NT2/D1 (cell line): ENCODE measurements around the gene CCDC80.

Experiments used
- SUZ12 ChIP-seq: IDR thresholded peaks from 2 replicates; pipeline ENCODE4 v1.6.1; 2011; ENCODE audit not compliant: insufficient read length, insufficient read depth; ENCODE audit errors: extremely low read depth
- YY1 ChIP-seq: IDR thresholded peaks from 2 replicates; pipeline ENCODE4 v1.6.1; 2011; ENCODE audit not compliant: insufficient read length, insufficient read depth
- ZNF274 ChIP-seq: IDR thresholded peaks from 2 replicates; pipeline ENCODE4 v1.6.1; 2011; ENCODE audit warnings: mild to moderate bottlenecking, low read depth, low read length

DNA sequence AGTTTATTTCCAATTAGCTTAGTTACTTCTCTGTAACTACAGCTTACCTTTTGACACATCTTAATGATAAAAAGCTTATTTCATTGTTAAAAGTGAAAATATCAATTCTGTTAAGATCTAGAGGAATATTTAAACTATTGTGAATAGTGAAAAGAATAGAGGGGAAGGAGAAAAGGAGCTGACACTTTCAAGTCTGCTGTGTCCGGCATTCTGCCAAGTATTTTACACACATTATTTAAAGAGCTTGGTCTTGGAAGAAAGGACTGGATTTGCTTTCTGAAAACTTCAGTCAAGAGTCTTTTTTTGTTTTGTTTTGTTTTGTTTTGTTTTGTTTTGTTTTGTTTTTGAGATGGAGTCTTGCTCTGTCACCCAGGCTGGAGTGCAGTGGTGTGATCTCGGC, 34.8 kb downstream of the CCDC80 start:
- TF ChIP-seq YY1 (no peak), ZNF274 (no peak), SUZ12 (no peak)
